Smooth muscle cell (in vitro differentiated cells): Measurements from ENCODE around the gene ARL8B. TPM values are rescaled to one million over a fixed set of nuclear protein-coding genes. Genes with fewer than 3 reads are reported as not detected.

Experiments
- DNase-seq: peaks from one replicate; lab custom pipeline; 2025; ENCODE audit not compliant: unreplicated experiment; lab: John Stamatoyannopoulos, UW
- H2AFZ ChIP-seq: fragments of 200-600 bp; sonication (generic); 2 replicates; pipeline ENCODE4 v1.6.0; 2016; ENCODE audit warnings: antibody characterized with exemption, low read depth, mild to moderate bottlenecking
- H3F3A ChIP-seq: fragments of 200-600 bp; sonication (generic); 2 replicates; pipeline ENCODE4 v1.6.0; 2017; ENCODE audit warnings: antibody characterized with exemption, low read depth
- H3K27ac ChIP-seq: fragments of 200-600 bp; sonication (generic); 2 replicates; pipeline ENCODE4 v1.5.1; 2016; ENCODE audit warnings: low read depth, mild to moderate bottlenecking
- H3K27me3 ChIP-seq: fragments of 200-600 bp; sonication (generic); 2 replicates; pipeline ENCODE4 v1.6.1; 2016; ENCODE audit warnings: low read depth, mild to moderate bottlenecking
- H3K36me3 ChIP-seq: fragments of 200-600 bp; sonication (generic); 2 replicates; pipeline ENCODE4 v1.5.1; 2016; ENCODE audit warnings: low read depth
- H3K4me1 ChIP-seq: fragments of 200-600 bp; sonication (generic); 2 replicates; pipeline ENCODE4 v1.5.1; 2016; ENCODE audit warnings: low read depth
- H3K4me2 ChIP-seq: fragments of 200-600 bp; sonication (generic); 2 replicates; pipeline ENCODE4 v1.6.0; 2016; ENCODE audit warnings: mild to moderate bottlenecking
- H3K4me3 ChIP-seq: fragments of 200-600 bp; sonication (generic); 2 replicates; pipeline ENCODE4 v1.5.1; 2016; ENCODE audit warnings: mild to moderate bottlenecking
- H3K79me2 ChIP-seq: fragments of 200-600 bp; sonication (generic); 2 replicates; pipeline ENCODE4 v1.6.0; 2016; ENCODE audit warnings: low read depth, mild to moderate bottlenecking
- H3K9ac ChIP-seq: fragments of 200-600 bp; sonication (generic); 2 replicates; pipeline ENCODE4 v1.6.0; 2016; ENCODE audit warnings: low read depth
- H3K9me3 ChIP-seq: fragments of 200-600 bp; sonication (generic); replicated peaks from 2 replicates; pipeline ENCODE4 v1.5.1; 2016; ENCODE audit warnings: low read depth
- H4K20me1 ChIP-seq: fragments of 200-600 bp; sonication (generic); 2 replicates; pipeline ENCODE4 v1.6.0; 2016; ENCODE audit warnings: low read depth
- WGBS: methylation state at CpG from one replicate; pipeline ENCODE4 v1.1.7; 2016; ENCODE audit warnings: low lambda C conversion rate; 5-methylcytosine and 5-hydroxymethylcytosine counted together
- polyA plus RNA-seq: library from polyadenylated mRNA; unstranded; fragments of >200 nt; fragmentation: Nextera tagmentation; extraction: Ambion mirVana; gene quantifications from 2 replicates; pipeline ENCODE4 v1.2.1, GENCODE V29; 2016
- total RNA-seq: library from RNA; depleted of rRNA; stranded (reverse); fragments of >200 nt; gene quantifications from 2 replicates; pipeline ENCODE4 v1.2.3, GENCODE V29; 2014
- TF ChIP-seq, protein P1 (sequence below): fragments of 200-600 bp; sonication (generic); IDR thresholded peaks from 2 replicates; pipeline ENCODE4 v1.5.1; 2017; ENCODE audit warnings: borderline replicate concordance, mild to moderate bottlenecking, antibody characterized with exemption; ENCODE audit not compliant: insufficient read depth, poor library complexity, severe bottlenecking

Gene ARL8B
- total and polyA plus RNA-seq, 2 experiments from 2014 or later = 33.6 to 95.0 TPM

DNA sequence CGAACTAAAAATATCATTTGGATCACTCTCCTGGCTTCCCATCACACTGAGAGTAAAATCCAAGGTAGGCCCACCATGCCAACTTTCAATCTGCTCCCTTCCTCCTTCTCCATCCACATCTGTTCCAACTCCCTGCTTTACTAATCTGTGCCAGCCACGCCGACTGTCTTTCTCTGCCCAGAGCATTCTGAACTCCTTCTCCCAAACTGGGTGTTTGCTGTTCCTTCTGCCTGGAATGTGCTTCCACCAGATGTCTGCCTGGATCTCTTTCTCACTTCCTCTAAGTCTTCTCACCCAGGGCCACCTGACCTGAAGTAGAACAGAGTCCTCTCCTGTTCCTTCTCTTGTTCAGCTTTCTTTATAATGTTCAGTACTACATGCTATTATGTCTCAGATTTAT is 5.6 kb upstream of the ARL8B start:
- H2AFZ ChIP-seq = no peak overlapping the region

DNA sequence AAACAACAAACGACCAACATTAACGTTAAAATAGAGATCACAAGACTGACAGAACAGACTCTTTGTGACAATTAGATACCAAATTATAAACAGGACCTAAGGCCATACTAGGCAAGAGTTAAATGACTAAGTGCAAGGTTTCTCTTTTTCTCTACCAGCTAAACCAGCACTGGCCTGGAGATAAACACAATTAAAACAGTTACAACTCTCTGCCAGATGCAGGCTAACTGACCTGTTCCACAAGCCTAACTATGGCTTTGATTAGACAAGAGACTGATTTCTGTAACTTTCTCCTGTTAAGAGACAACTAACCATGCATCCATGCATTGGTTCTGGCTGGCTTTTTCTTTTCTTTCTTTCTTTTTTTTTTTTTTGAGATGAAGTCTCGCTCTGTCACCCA is 1.6 kb upstream of the ARL8B start:
- H3K36me3 ChIP-seq = no peaks in the 10 kb centered on the region
- no peaks in the 10 kb centered on the region for H3F3A ChIP-seq
- WGBS = 73% methylated on average over 3 of the region's 3 CpGs
- no peak overlapping the region for H3K4me3 ChIP-seq
- TF ChIP-seq, protein P1, sequence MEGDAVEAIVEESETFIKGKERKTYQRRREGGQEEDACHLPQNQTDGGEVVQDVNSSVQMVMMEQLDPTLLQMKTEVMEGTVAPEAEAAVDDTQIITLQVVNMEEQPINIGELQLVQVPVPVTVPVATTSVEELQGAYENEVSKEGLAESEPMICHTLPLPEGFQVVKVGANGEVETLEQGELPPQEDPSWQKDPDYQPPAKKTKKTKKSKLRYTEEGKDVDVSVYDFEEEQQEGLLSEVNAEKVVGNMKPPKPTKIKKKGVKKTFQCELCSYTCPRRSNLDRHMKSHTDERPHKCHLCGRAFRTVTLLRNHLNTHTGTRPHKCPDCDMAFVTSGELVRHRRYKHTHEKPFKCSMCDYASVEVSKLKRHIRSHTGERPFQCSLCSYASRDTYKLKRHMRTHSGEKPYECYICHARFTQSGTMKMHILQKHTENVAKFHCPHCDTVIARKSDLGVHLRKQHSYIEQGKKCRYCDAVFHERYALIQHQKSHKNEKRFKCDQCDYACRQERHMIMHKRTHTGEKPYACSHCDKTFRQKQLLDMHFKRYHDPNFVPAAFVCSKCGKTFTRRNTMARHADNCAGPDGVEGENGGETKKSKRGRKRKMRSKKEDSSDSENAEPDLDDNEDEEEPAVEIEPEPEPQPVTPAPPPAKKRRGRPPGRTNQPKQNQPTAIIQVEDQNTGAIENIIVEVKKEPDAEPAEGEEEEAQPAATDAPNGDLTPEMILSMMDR = no peak
- H3K27me3 ChIP-seq = no peaks in the 10 kb centered on the region
- DNase-seq = no peak
- no peak overlapping the region for H3K27ac ChIP-seq
- H3K4me2 ChIP-seq = no peak overlapping the region
- no peak overlapping the region for H3K9ac ChIP-seq
- H4K20me1 ChIP-seq = peaks cover 28% of the 10 kb centered on the region
- no peak overlapping the region for H2AFZ ChIP-seq
- no peaks in the 10 kb centered on the region for H3K9me3 ChIP-seq
- peaks cover 34% of the 10 kb centered on the region for H3K79me2 ChIP-seq
- peaks cover 7% of the 10 kb centered on the region for H3K4me1 ChIP-seq

More for the DNA sequence above, 5.6 kb upstream of the ARL8B start:
- Histone ChIP-seq H3F3A (no peaks in the 10 kb centered on the region), H3K9me3 (no peaks in the 10 kb centered on the region), H3K9ac (no peak overlapping the region), H3K27ac (no peak overlapping the region), H4K20me1 (no peaks in the 10 kb centered on the region), H3K27me3 (no peaks in the 10 kb centered on the region), H3K4me1 (no peaks in the 10 kb centered on the region), H3K4me2 (no peak overlapping the region), H3K36me3 (no peaks in the 10 kb centered on the region), H3K4me3 (no peak overlapping the region), H3K79me2 (no peaks in the 10 kb centered on the region)
- TF ChIP-seq, protein P1 = no peak
- no peak for DNase-seq
- WGBS = 76% methylated on average over 3 of the region's 3 CpGs

DNA sequence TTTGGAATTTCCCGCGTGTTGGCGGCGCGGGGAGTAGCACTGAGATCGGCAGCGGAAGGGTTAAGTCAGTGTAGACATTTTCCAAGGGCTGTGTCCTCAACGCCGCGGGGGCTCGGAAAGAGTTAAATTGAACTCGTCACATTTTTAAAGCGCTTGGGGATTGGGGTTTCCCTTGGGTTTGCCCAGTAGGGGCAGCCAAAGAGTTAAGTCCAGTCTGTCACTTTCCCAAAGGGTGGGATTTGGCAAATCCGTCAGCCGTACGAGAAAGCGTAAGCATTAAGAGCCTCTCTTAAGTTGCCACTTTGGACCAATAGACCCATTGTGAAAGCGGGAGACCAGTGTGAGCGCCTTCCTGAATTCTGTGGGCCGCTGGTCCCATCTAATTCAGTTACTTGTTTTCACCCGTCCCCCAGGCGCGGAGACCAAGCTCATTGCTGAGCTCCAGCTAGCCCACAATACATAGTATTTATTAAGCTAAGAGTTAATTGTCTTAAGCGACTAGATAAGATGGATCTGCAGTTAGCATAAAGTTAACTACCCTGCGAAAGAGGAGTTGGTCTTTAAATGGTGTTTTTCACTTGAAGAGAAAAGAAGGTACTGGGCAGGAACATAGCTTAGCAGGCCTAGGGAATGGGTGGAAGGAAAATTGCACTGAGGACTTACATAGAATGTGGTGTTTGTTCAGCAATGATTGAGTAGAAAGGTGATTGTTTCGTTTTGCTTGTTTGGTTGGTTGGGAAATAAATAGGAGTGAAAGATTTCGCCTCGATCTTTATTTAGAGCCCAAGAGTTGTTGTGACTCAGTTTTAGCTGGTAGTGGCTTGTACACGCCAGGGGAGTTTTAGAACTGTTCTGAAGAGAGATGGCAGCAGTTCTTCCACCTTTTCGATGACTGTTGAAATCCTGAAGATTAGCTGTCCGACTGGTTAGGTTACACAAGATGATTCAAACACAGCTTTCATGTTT is 932 bp downstream of the ARL8B start:
- no peaks in the 10 kb centered on the region for H3K36me3 ChIP-seq
- H3K79me2 ChIP-seq = peaks cover 59% of the 10 kb centered on the region
- peak overlapping the region; percentile 93 for H3K27ac ChIP-seq
- H2AFZ ChIP-seq = no peak overlapping the region
- TF ChIP-seq, protein P1 = no peak
- peak overlapping the region; percentile 93 for H3K4me2 ChIP-seq
- H3K9ac ChIP-seq = peak overlapping the region; percentile 99
- WGBS = 9% methylated on average over 31 of the region's 31 CpGs
- peaks cover 14% of the 10 kb centered on the region for H3K4me1 ChIP-seq
- peak; percentile 34 for DNase-seq
- peak overlapping the region; percentile 90 for H3K4me3 ChIP-seq
- H4K20me1 ChIP-seq = peaks cover 52% of the 10 kb centered on the region
- peaks cover 9% of the 10 kb centered on the region for H3F3A ChIP-seq
- H3K27me3 ChIP-seq = no peaks in the 10 kb centered on the region
- H3K9me3 ChIP-seq = no peaks in the 10 kb centered on the region
